Skeletal muscle satellite cell (primary cell): ENCODE measurements around the gene PRRT4.

Experiments
- H3K27me3 ChIP-seq: 2 replicates; pipeline ENCODE4 v1.7.0; 2013; ENCODE audit warnings: low read length; ENCODE audit not compliant: control insufficient read depth, insufficient read depth
- H3K36me3 ChIP-seq: 2 replicates; pipeline ENCODE4 v1.7.0; 2013; ENCODE audit warnings: mild to moderate bottlenecking, control low read depth, low read length; ENCODE audit not compliant: insufficient read depth
- H3K4me1 ChIP-seq: 2 replicates; pipeline ENCODE4 v1.7.0; 2013; ENCODE audit warnings: low read length; ENCODE audit not compliant: control insufficient read depth, insufficient read depth
- H3K4me2 ChIP-seq: 2 replicates; pipeline ENCODE4 v1.7.0; 2013; ENCODE audit warnings: mild to moderate bottlenecking, low read length
- H3K4me3 ChIP-seq: 2 replicates; pipeline ENCODE4 v1.7.0; 2013; ENCODE audit warnings: low read length
- H3K9ac ChIP-seq: 2 replicates; pipeline ENCODE4 v1.7.0; 2013; ENCODE audit warnings: mild to moderate bottlenecking, low read depth, low read length, moderate library complexity
- H3K9me3 ChIP-seq: replicated peaks from 2 replicates; pipeline ENCODE4 v1.7.0; 2013; ENCODE audit warnings: mild to moderate bottlenecking, control low read depth, low read length

PRRT4 gene

GRCh38 chr7:128392446-128393327 is 31.2 kb upstream of the PRRT4 start:
- Histone ChIP-seq H3K36me3 (peaks cover 48% of the 10 kb centered on the region), H3K4me3 (no peak overlapping the region), H3K27me3 (peaks cover 5% of the 10 kb centered on the region), H3K9me3 (no peaks in the 10 kb centered on the region), H3K4me1 (no peaks in the 10 kb centered on the region), H3K4me2 (no peak overlapping the region), H3K9ac (no peak overlapping the region)

GRCh38 chr7:128391805-128392204 is 30.3 kb upstream of the PRRT4 start:
- no peaks in the 10 kb centered on the region for H3K9me3 ChIP-seq
- H3K4me1 ChIP-seq, result no peaks in the 10 kb centered on the region
- H3K4me2 ChIP-seq, result no peak overlapping the region
- peaks cover 39% of the 10 kb centered on the region for H3K36me3 ChIP-seq
- H3K4me3 ChIP-seq, result no peak overlapping the region
- H3K9ac ChIP-seq, result no peak overlapping the region
- peaks cover 5% of the 10 kb centered on the region for H3K27me3 ChIP-seq

- peaks cover 31% of the 10 kb centered on the region for H3K36me3 ChIP-seq
- H3K9ac ChIP-seq, result no peak overlapping the region
- no peaks in the 10 kb centered on the region for H3K4me1 ChIP-seq
- no peak overlapping the region for H3K4me2 ChIP-seq
- no peaks in the 10 kb centered on the region for H3K9me3 ChIP-seq
- H3K27me3 ChIP-seq, result peaks cover 5% of the 10 kb centered on the region
- no peak overlapping the region for H3K4me3 ChIP-seq
Measured at GRCh38 chr7:128390871-128391565, 29.5 kb upstream of the PRRT4 start.

GRCh38 chr7:128389618-128390329 is 28.3 kb upstream of the PRRT4 start:
- Histone ChIP-seq H3K36me3 (peaks cover 19% of the 10 kb centered on the region), H3K9ac (no peak overlapping the region), H3K27me3 (peaks cover 5% of the 10 kb centered on the region), H3K4me2 (no peak overlapping the region), H3K9me3 (no peaks in the 10 kb centered on the region), H3K4me1 (no peaks in the 10 kb centered on the region), H3K4me3 (no peak overlapping the region)

- no peaks in the 10 kb centered on the region for H3K4me1 ChIP-seq
- H3K36me3 ChIP-seq, result peaks cover 14% of the 10 kb centered on the region
- no peak overlapping the region for H3K4me2 ChIP-seq
- H3K4me3 ChIP-seq, result no peak overlapping the region
- no peaks in the 10 kb centered on the region for H3K9me3 ChIP-seq
- no peak overlapping the region for H3K9ac ChIP-seq
- peaks cover 5% of the 10 kb centered on the region for H3K27me3 ChIP-seq
Measured at GRCh38 chr7:128389085-128389617, 27.7 kb upstream of the PRRT4 start.

GRCh38 chr7:128388145-128388485 is 26.6 kb upstream of the PRRT4 start:
- no peak overlapping the region for H3K4me3 ChIP-seq
- H3K27me3 ChIP-seq, result peaks cover 5% of the 10 kb centered on the region

GRCh38 chr7:128387216-128388144 is 26.0 kb upstream of the PRRT4 start:
- no peaks in the 10 kb centered on the region for H3K9me3 ChIP-seq
- no peak overlapping the region for H3K4me3 ChIP-seq
- no peak overlapping the region for H3K4me2 ChIP-seq
- H3K27me3 ChIP-seq, result peaks cover 5% of the 10 kb centered on the region
- peaks cover 8% of the 10 kb centered on the region for H3K36me3 ChIP-seq
- H3K9ac ChIP-seq, result no peak overlapping the region
- peaks cover 5% of the 10 kb centered on the region for H3K4me1 ChIP-seq

More at GRCh38 chr7:128388145-128388485, 26.6 kb upstream of the PRRT4 start:
- Histone ChIP-seq H3K4me2 (no peak overlapping the region), H3K9ac (no peak overlapping the region), H3K4me1 (peaks cover 5% of the 10 kb centered on the region), H3K36me3 (peaks cover 8% of the 10 kb centered on the region), H3K9me3 (no peaks in the 10 kb centered on the region)

- H3K4me3 ChIP-seq, result no peak overlapping the region
- no peaks in the 10 kb centered on the region for H3K9me3 ChIP-seq
- H3K27me3 ChIP-seq, result peaks cover 5% of the 10 kb centered on the region
- no peak overlapping the region for H3K4me2 ChIP-seq
- peaks cover 5% of the 10 kb centered on the region for H3K4me1 ChIP-seq
- no peak overlapping the region for H3K9ac ChIP-seq
- peaks cover under 1% of the 10 kb centered on the region for H3K36me3 ChIP-seq
Measured at GRCh38 chr7:128385988-128386925, 24.8 kb upstream of the PRRT4 start.

- Histone ChIP-seq H3K27me3 (peaks cover 5% of the 10 kb centered on the region), H3K9me3 (no peaks in the 10 kb centered on the region), H3K36me3 (no peaks in the 10 kb centered on the region), H3K4me1 (peaks cover 5% of the 10 kb centered on the region), H3K9ac (no peak overlapping the region), H3K4me2 (no peak overlapping the region), H3K4me3 (no peak overlapping the region)
Measured at GRCh38 chr7:128384726-128385125, 23.2 kb upstream of the PRRT4 start.

- H3K36me3 ChIP-seq, result no peaks in the 10 kb centered on the region
- no peak overlapping the region for H3K4me2 ChIP-seq
- no peak overlapping the region for H3K9ac ChIP-seq
- peaks cover 6% of the 10 kb centered on the region for H3K27me3 ChIP-seq
- H3K4me1 ChIP-seq, result peaks cover 5% of the 10 kb centered on the region
- H3K9me3 ChIP-seq, result no peaks in the 10 kb centered on the region
- no peak overlapping the region for H3K4me3 ChIP-seq
Measured at GRCh38 chr7:128383776-128384175, 22.3 kb upstream of the PRRT4 start.
